ENCODE data around the gene APP. TPM values are rescaled to one million over a fixed set of nuclear protein-coding genes. Genes with fewer than 3 reads are reported as not detected.
"Not testable (repeated sequence)": the region's sequence is repeated elsewhere in the genome, so short reads cannot be mapped to it uniquely, and the experiment has no call there.

The APP gene
- total and polyA plus RNA-seq, 2 of the 13 experiments (the other 11 are each of a cell fraction or from before 2014, with no cell fraction given), result 70.6 to 262 TPM

DNA sequence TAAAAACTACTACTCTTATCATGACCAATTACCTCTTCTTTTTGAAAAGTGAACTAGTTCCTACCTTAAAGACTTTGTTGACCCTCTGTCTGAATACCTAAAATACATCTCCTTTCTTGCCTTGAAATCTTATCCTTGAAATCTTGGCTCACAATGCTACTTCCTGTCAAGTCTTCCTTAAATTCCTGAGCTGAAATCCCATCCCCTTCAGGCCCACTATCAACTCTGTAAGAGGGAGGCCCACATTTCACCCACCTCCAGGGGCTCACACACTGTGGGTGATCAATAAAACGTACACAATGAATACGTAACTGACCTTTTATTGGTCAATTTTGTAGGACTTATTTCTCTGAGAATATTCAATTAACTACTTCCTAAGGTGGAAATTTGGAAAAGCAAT lies 88.0 kb downstream of the APP start:
- DNase-seq (ENCODE audit: low spot score) (no peak), FAIRE-seq (no peak), ATAC-seq (no peak)
- 50% methylated on average over 2 of the region's 2 CpGs for WGBS (ENCODE audit: low lambda C conversion rate)
- CTCF ChIA-PET (ENCODE audit: low intra/inter-chr PET ratio, low total read pairs), result no interaction called here
- Histone ChIP-seq H3K27me3 (ENCODE audit: control insufficient read depth in 1 of 2, insufficient read depth in 2 of 2, low read length in 2 of 2) (no peaks in the 10 kb centered on the region), H3K79me2 (ENCODE audit: insufficient read depth, low read length) (peaks cover 2% of the 10 kb centered on the region), H3K4me2 (ENCODE audit: low read depth, low read length) (no peak overlapping the region), H3K36me3 (replicated peaks in 1 of 2; ENCODE audit: control insufficient read depth in 1 of 2, insufficient read depth in 2 of 2, low read length in 2 of 2) (0 out of 5 replicates have a peak, but pooled peaks cover 0 to 8% of the 10 kb centered on the region in 2 experiments), H4K20me1 (ENCODE audit: insufficient read depth, low read length) (no peaks in the 10 kb centered on the region), H3K9me3 (ENCODE audit: low read length) (no peaks in the 10 kb centered on the region), H3K4me1 (ENCODE audit: insufficient read depth, low read length) (no peaks in the 10 kb centered on the region), H2AFZ (ENCODE audit: low read length) (no peak overlapping the region), H3K27ac (ENCODE audit: extremely low read length, insufficient read depth, low read length) (no peak overlapping the region), H3K9ac (ENCODE audit: insufficient read depth, low read depth, low read length) (no peak overlapping the region), H3K4me3 (replicated peaks in 1 of 3; ENCODE audit: insufficient read depth in 1 of 3, low read depth in 2 of 3, low read length in 3 of 3) (no peak overlapping the region)
- no TSS peak for BruUV-seq (replicated peaks)
- no peak for TF ChIP-seq U2AF2 (IDR thresholded peaks at IDR 0.05; ENCODE audit: low read depth, low read length)
- no peak for TF ChIP-seq SOX5 (CRISPR knock-in tag; IDR thresholded peaks at IDR 0.05; ENCODE audit: borderline replicate concordance)
- TF ChIP-seq SRSF9 (IDR thresholded peaks at IDR 0.05; ENCODE audit: borderline replicate concordance, insufficient read depth, low read depth, low read length, poor library complexity, severe bottlenecking), result no peak
- TF ChIP-seq ZNF550 (CRISPR knock-in tag; IDR thresholded peaks at IDR 0.05; ENCODE audit: borderline replicate concordance), result no peak
- TF ChIP-seq, protein P1, sequence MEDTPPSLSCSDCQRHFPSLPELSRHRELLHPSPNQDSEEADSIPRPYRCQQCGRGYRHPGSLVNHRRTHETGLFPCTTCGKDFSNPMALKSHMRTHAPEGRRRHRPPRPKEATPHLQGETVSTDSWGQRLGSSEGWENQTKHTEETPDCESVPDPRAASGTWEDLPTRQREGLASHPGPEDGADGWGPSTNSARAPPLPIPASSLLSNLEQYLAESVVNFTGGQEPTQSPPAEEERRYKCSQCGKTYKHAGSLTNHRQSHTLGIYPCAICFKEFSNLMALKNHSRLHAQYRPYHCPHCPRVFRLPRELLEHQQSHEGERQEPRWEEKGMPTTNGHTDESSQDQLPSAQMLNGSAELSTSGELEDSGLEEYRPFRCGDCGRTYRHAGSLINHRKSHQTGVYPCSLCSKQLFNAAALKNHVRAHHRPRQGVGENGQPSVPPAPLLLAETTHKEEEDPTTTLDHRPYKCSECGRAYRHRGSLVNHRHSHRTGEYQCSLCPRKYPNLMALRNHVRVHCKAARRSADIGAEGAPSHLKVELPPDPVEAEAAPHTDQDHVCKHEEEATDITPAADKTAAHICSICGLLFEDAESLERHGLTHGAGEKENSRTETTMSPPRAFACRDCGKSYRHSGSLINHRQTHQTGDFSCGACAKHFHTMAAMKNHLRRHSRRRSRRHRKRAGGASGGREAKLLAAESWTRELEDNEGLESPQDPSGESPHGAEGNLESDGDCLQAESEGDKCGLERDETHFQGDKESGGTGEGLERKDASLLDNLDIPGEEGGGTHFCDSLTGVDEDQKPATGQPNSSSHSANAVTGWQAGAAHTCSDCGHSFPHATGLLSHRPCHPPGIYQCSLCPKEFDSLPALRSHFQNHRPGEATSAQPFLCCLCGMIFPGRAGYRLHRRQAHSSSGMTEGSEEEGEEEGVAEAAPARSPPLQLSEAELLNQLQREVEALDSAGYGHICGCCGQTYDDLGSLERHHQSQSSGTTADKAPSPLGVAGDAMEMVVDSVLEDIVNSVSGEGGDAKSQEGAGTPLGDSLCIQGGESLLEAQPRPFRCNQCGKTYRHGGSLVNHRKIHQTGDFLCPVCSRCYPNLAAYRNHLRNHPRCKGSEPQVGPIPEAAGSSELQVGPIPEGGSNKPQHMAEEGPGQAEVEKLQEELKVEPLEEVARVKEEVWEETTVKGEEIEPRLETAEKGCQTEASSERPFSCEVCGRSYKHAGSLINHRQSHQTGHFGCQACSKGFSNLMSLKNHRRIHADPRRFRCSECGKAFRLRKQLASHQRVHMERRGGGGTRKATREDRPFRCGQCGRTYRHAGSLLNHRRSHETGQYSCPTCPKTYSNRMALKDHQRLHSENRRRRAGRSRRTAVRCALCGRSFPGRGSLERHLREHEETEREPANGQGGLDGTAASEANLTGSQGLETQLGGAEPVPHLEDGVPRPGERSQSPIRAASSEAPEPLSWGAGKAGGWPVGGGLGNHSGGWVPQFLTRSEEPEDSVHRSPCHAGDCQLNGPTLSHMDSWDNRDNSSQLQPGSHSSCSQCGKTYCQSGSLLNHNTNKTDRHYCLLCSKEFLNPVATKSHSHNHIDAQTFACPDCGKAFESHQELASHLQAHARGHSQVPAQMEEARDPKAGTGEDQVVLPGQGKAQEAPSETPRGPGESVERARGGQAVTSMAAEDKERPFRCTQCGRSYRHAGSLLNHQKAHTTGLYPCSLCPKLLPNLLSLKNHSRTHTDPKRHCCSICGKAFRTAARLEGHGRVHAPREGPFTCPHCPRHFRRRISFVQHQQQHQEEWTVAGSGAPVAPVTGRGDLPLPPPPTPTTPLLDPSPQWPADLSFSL (CRISPR knock-in tag; IDR thresholded peaks at IDR 0.05), result no peak
- TF ChIP-seq NFIC (IDR thresholded peaks at IDR 0.05; ENCODE audit: low read length), result no peak
- TF ChIP-seq ZNF773 (CRISPR knock-in tag; IDR thresholded peaks at IDR 0.05; ENCODE audit: borderline replicate concordance), result no peak
- TF ChIP-seq, protein P2, sequence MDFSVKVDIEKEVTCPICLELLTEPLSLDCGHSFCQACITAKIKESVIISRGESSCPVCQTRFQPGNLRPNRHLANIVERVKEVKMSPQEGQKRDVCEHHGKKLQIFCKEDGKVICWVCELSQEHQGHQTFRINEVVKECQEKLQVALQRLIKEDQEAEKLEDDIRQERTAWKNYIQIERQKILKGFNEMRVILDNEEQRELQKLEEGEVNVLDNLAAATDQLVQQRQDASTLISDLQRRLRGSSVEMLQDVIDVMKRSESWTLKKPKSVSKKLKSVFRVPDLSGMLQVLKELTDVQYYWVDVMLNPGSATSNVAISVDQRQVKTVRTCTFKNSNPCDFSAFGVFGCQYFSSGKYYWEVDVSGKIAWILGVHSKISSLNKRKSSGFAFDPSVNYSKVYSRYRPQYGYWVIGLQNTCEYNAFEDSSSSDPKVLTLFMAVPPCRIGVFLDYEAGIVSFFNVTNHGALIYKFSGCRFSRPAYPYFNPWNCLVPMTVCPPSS (IDR thresholded peaks at IDR 0.05), result no peak
- no peak for TF ChIP-seq ZNF335 (CRISPR knock-in tag; IDR thresholded peaks at IDR 0.05)
- TF ChIP-seq ARNT2 (CRISPR knock-in tag; IDR thresholded peaks at IDR 0.05; ENCODE audit: low read depth), result no peak
- intact Hi-C loops (cut with micrococcal nuclease; ENCODE audit: unreplicated experiment), result no loop called here
- in situ Hi-C loops (cut with HindIII; ENCODE audit: extremely low pct_ligation_motif_present, low pct_unique_long_range_greater_than_20kb), result no loop called here
- POLR2A ChIA-PET, result no interaction called here

DNA sequence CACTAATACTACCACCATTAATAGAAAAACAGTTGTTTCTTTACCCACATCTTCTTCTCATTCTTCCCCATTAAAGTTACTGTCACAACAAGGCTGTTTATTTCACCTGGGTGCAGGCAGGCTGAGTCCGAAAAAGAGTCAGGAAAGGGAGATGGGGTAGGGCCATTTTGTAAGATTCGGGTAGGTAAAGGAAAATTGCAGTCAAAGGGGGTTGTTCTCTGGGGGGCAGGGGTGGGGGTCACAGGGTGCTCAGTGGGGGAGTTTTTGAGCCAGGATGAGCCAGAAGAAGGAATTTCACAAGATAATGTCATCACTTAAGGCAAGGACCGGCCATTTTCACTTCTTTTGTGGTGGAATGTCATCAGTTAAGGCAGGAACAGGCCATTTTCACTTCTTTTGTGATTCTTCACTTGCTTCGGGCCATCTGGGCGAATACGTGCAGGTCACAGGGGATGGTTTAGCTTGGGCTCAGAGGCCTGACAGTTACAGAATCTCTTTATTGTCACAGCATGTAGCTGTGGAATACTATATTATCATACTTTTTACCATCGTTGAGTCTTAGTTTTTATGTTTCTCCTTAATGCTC lies 89.3 kb downstream of the APP start:
- H3K9ac ChIP-seq (ENCODE audit: insufficient read depth, low read depth, low read length); H3K4me3 ChIP-seq (replicated peaks in 1 of 3; ENCODE audit: insufficient read depth in 1 of 3, low read depth in 2 of 3, low read length in 3 of 3); H3K4me2 ChIP-seq (ENCODE audit: low read depth, low read length); H3K9me3 ChIP-seq (ENCODE audit: low read length); CTCF ChIA-PET (ENCODE audit: low intra/inter-chr PET ratio, low total read pairs); H3K4me1 ChIP-seq (ENCODE audit: insufficient read depth, low read length); H3K36me3 ChIP-seq (replicated peaks in 1 of 2; ENCODE audit: control insufficient read depth in 1 of 2, insufficient read depth in 2 of 2, low read length in 2 of 2); POLR2A ChIA-PET; in situ Hi-C loops (cut with HindIII; ENCODE audit: extremely low pct_ligation_motif_present, low pct_unique_long_range_greater_than_20kb); H4K20me1 ChIP-seq (ENCODE audit: insufficient read depth, low read length); H3K27ac ChIP-seq (ENCODE audit: extremely low read length, insufficient read depth, low read length); ATAC-seq; H3K79me2 ChIP-seq (ENCODE audit: insufficient read depth, low read length); H2AFZ ChIP-seq (ENCODE audit: low read length); H3K27me3 ChIP-seq (ENCODE audit: control insufficient read depth in 1 of 2, insufficient read depth in 2 of 2, low read length in 2 of 2); FAIRE-seq; DNase-seq (ENCODE audit: low spot score); intact Hi-C loops (cut with micrococcal nuclease; ENCODE audit: unreplicated experiment); BruUV-seq (replicated peaks): not testable (repeated sequence)
- 69% methylated on average over 7 of the region's 7 CpGs for WGBS (ENCODE audit: low lambda C conversion rate)

All from HepG2 (cell line).